ENCODE data around the gene ATP8B3. TPM values are rescaled to one million over a fixed set of nuclear protein-coding genes. Genes with fewer than 3 reads are reported as not detected.
A peak's percentile ranks its signal among the peaks of the same experiment; 100 is the strongest.
"Not testable (repeated sequence)": the region's sequence is repeated elsewhere in the genome, so short reads cannot be mapped to it uniquely, and the experiment has no call there.

ATP8B3 gene
- total RNA-seq, 1 donor from 2014 or later: 2.9 TPM

- DNase-seq (ENCODE audit: low spot score): no peak
Measured at GRCh38 chr19:1770866-1771576, 41.1 kb downstream of the ATP8B3 start.

GRCh38 chr19:1769645-1769985 is 42.5 kb downstream of the ATP8B3 start:
- DNase-seq (ENCODE audit: low spot score): no peak

- no peak for DNase-seq (ENCODE audit: low spot score)
Measured at GRCh38 chr19:1768918-1769644, 43.0 kb downstream of the ATP8B3 start.

- DNase-seq (ENCODE audit: low spot score): no peak
Measured at GRCh38 chr19:1768248-1768647, 43.8 kb downstream of the ATP8B3 start.

- DNase-seq (ENCODE audit: low spot score): peak; percentile 38
Measured at GRCh38 chr19:1767464-1767933, 44.6 kb downstream of the ATP8B3 start.

GRCh38 chr19:1766800-1767352 is 45.2 kb downstream of the ATP8B3 start:
- no peak for DNase-seq (ENCODE audit: low spot score)

GRCh38 chr19:1765904-1766799 is 45.9 kb downstream of the ATP8B3 start:
- no peak for DNase-seq (ENCODE audit: low spot score)

GRCh38 chr19:1765232-1765903 is 46.7 kb downstream of the ATP8B3 start:
- no peak for DNase-seq (ENCODE audit: low spot score)

- no peak for DNase-seq (ENCODE audit: low spot score)
Measured at GRCh38 chr19:1764729-1765128, 47.3 kb downstream of the ATP8B3 start.

GRCh38 chr19:1763648-1764639 is 48.1 kb downstream of the ATP8B3 start:
- DNase-seq (ENCODE audit: low spot score): no peak

- no peak for DNase-seq (ENCODE audit: low spot score)
Measured at GRCh38 chr19:1762243-1763117, 49.6 kb downstream of the ATP8B3 start.

GRCh38 chr19:1761528-1762242 is 50.4 kb downstream of the ATP8B3 start:
- no peak for DNase-seq (ENCODE audit: low spot score)

GRCh38 chr19:1760786-1761527 is 51.1 kb downstream of the ATP8B3 start:
- DNase-seq (ENCODE audit: low spot score): not testable (repeated sequence)

- no peak for DNase-seq (ENCODE audit: low spot score)
Measured at GRCh38 chr19:1760020-1760419, 52.1 kb downstream of the ATP8B3 start.

GRCh38 chr19:1758959-1759903 is 52.8 kb downstream of the ATP8B3 start:
- no peak for DNase-seq (ENCODE audit: low spot score)

GRCh38 chr19:1758231-1758577 is 53.9 kb downstream of the ATP8B3 start:
- no peak for DNase-seq (ENCODE audit: low spot score)

Data from mucosa of gallbladder (tissue), 1 donor.